HG03060 (cell line): ENCODE data around the gene WDR64.
"Not testable (repeated sequence)": the region's sequence is repeated elsewhere in the genome, so short reads cannot be mapped to it uniquely, and the experiment has no call there.

Source experiments
- ATAC-seq: cut with Tn5 transposase; IDR thresholded peaks from one replicate; pipeline ENCODE4 v1.9.1; 2021; ENCODE audit warnings: low read depth, moderate number of reproducible peaks; ENCODE audit not compliant: unreplicated experiment

WDR64 gene

DNA sequence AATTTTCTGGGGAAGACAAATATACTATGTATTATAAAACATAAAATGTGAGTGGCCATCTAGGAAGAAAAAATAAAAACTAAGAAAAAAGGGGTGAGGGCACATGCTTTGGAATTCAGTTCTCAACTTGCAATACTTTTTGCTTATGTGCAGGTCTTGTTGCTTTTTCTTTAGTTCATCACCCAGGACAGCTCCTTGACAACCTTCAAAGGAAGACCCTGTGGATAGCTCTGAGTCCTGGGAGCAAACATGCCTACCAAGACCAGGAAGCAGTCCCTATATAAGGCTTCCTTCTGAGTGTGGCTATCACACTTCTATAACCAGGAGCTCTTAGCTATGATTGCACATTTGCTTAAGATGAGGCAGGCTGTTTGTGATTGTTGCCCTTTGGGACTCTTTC, 78.0 kb downstream of the WDR64 start:
- no peak for ATAC-seq

DNA sequence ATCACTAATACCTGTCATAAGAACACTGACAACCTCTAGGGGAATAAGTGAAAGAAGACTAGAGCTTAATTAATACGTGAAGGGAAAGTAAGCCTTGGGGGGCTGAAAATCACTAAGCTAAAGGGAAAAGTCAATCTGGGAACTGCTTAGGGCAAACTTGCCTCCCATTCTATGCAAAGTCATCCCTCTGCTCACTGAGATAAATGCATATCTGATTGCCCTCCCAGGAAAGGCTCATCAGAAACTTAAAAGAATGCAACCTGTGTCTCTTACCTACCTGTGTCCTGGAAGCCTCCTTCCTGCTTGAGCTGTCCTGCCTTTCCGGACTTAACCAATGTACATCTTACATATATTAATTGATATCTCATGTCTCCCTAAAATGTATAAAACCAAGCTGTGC, 81.8 kb downstream of the WDR64 start:
- ATAC-seq = no peak

DNA sequence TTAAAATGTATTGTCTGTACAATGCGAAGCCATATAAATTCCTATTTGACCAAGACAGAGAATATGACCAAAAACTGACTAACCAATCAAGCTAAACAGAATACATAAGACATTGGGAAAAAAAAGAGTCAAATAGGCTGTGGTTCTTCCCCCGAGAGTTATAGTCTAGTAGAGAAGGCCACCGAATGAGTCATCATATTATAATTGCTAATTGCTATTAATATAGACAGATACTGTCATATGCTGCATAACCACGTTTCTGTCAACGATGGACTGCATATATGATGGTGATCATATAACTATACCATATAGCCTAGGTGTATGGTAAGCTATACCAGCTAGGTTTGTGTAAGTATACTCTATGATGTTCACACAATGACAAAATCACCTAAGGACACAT, 82.5 kb downstream of the WDR64 start:
- ATAC-seq = no peak

DNA sequence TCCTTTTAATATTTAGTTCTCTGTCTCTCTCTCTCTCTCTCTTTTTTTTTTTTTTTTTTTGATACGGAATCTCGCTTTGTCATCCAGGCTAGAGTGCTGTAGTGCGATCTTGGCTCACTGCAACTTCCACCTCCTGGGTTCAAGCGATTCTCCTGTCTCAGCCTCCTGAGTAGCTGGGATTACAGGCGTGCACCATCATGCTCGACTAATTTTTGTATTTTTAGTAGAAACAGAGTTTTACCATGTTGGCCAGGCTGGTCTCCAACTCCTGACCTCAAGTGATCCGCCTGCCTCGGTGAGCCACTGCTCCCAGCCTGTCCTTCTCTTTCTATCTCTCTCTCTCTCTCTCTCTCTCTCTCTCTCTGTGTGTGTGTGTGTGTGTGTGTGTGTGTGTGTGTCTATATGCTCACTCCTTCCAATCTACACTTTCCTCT, 83.4 kb downstream of the WDR64 start:
- ATAC-seq = not testable (repeated sequence)

DNA sequence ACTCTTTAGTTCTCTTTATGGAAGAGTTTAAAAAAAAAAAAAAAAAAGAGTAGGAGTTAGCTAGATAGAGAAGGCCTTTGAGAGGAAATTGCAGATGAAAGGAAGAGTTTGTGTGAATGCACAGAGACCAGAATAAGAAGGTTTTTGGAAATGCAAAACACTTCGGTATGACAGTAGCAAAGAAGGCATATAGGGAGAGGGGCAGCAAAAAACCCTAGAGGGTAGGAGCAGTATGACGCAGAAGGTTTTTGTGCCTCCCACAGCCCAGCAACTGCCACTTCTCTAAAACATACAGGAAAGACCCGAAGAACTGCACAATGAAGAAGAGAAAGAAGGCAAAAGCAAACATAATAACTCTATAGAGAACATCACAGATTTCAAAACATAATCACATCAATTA, 84.3 kb downstream of the WDR64 start:
- ATAC-seq = no peak

DNA sequence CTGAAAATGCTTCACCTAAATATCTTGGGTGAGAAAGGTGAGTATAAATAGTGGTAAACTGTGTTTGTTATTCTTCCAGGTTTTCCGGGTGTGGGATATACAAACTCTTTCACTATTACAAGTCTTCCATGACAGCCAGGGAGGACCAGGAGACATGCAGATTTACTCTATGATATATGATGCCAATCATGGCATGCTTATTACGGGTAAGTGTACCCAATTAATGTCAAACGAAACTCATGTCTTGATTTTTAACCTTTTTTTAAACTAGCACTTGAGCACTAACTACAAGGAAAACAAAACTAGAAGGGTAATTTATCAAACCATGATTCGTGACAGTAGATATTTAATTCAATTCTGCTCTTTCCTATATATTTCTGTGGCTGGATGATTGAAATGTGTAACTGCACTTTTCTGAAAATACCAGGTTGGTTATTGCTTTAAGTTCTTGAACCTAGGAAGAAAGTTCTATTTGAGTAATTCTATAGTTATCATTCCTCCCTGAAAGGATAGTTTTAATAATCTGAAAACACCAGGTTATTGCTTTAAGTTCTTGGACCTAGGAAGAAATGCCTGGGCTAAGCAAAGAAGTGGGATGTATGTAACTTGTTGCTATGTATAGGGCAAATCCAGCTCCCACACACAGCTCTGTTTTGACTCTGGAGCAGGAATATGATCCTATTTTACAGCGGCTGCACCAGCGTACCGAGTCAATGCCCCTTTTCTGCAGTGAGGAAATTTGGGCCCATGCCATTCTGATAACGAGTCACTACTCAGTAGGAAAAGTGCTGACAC, 86.4 kb downstream of the WDR64 start:
- ATAC-seq = no peak

DNA sequence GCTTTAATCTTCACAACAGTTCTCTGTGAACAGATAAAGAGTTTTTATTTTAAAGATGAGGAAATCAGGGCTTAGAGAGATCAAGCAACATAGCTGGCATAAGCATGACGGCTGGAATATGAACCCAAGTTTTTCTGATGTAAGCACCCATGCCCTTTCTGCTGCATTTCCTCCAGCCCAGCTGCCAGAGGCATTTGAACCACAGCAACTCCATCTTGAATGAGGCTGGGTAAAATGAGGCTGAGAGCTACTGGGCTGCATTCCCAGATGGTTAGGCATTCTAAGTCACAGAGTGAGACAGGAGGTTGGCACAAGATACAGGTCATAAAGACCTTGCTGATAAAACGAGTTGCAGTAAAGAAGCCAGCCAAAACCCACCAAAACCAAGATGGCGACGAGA, 90.0 kb downstream of the WDR64 start:
- ATAC-seq = no peak

DNA sequence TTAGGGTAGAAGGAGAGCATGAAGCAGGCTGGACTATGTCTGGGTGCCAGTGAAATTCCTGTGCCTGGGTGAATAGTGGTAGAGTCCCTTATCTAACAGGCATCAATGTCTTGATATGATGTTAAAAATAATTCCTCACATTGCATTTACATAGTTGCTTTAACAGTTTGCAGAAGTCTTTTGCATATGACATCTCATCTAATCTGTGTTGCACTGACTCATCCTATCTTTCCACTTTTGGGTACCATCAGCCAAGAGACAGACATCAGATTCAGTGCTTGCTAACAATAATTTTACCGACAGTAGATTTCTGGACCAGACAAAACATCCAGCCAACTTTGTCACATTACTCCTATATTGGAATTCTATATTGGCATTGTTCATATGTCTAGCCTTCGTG, 92.5 kb downstream of the WDR64 start:
- no peak for ATAC-seq

DNA sequence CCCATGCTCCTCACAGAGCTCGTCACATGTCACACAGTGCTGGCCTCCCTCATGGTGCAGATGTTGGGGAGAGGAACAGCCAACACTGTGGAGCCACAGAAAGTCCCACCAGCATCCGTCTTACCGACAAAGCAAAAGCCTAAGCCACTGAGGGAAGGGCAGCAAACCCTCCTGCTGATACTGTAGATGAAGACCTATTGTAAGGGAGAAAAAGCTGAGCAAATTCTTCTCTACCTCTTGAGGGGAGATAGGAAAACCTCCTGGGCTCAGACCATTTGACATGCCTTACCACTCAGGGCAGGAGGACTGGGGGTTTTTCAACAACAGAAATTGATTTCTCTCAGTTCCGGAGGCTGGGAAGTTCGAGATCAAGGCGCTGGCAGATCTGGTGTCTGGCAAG, 95.9 kb downstream of the WDR64 start:
- ATAC-seq = no peak

DNA sequence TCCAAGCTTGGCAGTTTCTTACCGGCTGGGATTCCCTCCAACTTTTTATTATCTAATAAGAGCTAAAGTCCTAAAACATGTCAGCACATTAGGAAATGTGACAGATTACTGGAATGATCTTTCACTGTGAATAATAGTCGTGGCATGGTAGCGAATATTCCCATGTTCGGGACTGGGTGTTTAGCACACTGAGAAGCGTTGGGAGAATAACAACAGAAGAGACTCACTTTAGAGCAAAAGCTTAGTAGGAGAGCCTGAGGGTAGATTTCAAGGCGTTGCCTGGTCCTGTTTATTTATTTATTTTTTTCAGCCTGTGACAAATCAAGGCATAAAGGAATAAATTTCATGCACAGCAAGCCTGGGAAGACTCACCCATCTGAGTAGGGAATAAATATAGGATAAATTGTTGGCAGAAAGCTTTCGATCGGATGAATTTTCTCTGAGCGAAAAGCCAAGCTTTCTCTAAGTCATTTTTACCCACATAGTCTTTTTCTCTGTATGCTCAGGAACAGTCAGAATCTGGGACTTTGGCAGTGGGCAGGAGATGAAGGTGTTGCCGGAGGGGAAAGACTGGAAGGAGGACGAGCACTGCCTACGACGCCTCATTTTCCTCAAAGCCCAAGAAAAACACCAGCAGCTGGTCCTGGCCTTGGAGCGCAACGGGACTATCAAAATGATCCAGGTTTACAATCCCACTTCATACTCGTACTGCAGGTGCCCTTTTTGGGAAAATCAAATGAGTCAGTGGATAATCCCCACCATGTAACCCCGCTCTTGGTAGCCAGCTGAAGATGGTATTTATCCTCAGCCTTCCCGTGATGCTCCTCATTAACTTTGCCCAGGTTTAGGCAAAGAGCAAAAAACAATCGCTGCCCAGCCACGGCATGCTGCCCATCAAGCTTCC, 97.2 kb downstream of the WDR64 start:
- ATAC-seq = no peak

DNA sequence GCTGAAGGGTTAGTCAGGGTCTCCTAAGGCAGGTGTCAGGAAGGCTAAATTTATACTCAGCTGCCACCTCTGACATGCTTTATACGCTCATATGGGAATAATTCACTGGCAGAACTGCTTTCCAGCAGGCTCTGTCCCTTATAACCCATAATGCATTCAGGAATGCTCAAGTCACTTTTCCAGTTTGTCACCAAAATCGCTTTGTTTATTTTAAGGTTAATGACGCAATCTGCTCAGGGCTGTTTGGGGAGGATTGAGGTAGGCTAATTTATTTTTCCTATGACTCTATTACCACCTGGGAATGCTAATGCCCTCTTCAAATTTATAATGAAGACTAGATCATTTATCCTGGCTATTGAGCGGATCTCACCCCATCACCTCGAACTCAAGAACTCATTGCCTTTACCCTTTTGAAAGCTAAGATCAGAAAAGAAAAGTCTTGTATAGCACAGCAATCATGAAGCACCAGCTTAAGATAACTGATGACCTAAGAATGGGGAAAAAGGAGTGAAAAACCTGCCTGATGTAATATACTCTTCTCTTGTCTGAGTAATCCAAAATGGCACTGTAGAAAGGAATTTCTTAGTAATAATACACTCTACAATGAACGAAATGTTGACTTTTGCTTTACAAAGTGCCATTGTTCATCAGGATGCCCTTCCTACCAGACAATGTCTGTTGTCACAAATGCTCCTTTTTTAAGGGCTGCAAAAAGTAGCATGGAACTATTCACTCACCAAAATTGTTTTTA, 98.0 kb downstream of the WDR64 start:
- ATAC-seq = no peak

DNA sequence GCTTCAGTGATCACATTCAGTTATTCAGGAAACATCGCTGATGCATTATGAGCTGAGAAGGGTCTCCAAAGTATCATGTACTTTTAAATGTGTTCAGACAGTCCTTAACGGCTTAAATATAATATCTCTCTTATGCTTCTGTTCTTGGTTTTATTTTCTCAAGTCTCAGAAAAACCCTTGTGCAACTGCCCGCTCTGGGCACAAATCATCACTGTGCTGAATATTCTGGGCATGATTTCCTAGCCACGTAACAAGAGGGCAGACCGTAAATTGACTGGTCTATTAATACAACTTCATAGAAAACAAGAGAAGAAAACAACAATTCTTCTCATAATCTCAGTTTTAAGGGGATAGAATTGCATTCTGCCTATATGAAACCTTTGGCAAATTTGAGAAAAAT, 99.4 kb downstream of the WDR64 start:
- ATAC-seq = no peak

DNA sequence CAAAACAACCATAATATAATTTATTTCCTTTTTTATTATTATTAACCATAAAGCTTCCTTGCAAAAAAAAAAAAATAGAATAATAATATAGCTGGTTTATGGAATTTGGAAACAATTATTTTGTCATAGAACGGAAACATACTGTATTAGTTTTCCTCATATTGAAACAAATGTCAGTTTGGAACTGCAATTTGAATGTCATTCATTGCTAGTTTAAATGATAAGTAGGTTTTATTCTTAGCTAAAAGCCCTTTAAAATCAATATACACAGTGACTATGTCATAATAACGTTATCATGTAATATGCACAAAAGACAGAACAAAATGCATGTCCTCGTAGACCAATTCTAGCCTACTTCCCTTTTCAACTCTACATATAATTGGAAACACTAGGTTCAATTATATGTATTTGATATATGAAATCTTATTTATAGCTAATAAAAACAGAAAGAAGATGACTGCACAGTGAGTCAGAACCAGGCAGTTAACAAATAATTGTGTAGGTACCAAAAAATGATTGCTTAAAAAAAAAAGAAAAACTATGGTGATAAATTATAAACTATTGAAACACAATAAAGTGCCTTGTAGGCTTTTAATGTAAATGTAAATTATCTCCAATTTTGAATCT, 110.7 kb downstream of the WDR64 start:
- no peak for ATAC-seq

DNA sequence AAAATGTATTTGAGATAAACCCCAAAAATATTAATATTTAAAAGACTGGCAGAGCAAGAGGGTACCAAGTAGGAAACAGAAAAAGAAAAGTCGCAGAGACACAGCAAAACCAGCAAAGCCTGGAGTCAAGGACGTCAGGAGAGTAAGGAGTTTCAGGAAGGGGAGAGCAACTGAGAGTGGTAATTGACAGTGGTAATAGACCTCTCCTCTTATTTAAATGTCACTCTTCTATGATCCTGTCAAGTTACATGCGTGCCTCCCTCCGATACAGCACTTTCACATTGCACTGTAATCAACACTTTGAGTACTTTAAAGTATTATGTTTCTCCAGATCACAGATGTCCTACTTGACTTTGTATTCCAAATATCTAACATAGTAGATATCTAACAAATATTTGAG, 113.3 kb downstream of the WDR64 start:
- no peak for ATAC-seq

DNA sequence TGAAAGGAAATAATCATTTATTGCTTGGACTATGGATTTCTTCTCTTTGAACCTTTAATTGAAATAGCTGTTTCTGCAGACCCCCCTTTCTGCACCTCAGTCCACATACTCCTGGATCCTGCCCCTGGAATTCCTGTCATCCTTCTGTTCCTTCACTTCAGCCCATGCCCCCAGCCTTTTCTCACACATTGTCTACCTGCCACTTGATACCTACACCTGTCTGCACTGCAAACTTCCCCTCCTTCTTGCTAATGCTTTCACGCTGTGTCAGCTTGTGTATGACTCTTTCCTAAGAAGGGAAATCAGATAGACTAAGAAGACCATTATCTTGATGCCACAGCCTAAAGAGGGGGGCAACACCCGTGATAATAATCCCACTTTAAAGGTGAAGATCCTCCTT, 115.7 kb downstream of the WDR64 start:
- ATAC-seq = no peak

DNA sequence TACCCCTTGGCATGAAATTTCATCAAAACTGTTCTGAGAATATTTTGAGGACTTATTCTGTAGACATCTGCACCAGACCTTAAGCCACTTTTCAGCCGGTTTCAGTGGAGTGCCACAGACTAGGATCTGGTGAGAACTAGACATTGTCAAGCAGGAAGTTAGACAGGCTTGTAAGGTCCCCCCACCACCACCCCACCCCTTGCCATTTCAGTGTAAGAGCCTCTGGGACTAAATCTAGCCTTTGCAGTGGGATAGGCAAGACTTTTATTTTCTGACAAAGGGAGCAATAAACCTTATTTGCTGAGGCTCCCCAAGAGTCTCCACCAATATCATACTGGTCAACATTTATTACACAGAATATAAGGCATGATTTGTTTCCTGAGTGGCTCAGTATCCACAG, 118.0 kb downstream of the WDR64 start:
- ATAC-seq = no peak

DNA sequence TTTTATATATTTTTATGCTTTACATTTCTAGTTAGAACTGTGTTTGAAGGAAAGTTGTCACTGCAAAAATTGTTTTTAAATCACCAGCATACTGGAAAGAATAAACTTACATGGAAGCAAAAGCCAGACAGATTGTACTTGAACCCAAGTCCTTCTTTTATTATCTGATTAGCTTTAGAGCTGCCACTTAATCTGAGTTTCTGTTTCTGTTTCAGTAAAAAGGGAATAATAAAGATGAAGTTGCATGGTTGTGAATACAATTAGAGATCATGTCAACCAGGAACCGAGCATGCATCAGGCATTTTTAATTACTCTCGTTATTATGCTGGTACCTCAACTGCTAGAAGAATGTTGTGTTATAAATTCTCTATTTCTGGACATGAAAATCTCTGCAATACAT, 119.0 kb downstream of the WDR64 start:
- ATAC-seq = no peak

DNA sequence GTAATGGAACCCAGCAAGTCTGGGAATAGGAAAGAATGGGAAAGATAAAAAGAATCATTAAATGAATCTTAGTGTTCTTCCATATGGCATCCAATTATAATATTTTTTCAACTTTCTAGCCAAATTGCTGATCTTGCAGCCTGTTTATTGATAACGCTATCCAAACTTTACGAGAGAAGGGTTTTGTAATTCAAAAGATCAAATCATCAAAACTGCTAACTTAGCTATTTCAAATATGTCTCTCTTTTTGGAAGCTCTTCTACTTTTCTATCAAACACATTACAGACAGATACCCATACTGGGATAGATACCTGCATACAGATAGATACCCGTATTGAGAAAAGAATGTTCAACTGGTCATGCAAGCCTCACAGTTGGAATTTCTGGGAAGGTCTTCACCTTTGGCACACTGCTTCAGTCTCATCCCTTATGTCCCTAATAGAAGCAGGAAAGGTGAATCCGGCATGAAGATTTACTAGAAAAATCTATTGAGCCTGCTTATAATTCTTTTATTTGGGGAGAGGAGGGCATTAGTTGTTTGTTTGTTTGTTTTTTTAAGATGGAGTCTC, 120.9 kb downstream of the WDR64 start:
- ATAC-seq = no peak

DNA sequence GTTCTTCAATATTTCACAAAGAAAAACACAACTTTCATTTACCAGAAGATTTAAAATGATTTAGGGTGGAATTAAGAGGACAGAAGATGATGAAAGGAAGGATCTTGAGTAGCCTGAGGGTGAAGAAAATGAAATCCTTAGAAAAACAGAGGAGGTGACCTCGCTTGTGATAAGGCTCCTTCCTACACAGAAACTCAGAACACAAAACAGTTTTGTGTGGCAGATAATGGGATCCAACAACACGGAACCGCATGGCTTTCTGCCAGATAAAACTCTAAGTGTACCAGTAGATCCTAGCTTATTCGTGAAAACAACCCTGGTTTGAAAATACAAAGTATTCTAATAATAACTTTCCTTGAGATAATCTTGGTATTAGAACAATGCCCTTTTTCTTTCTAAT, 121.9 kb downstream of the WDR64 start:
- no peak for ATAC-seq

DNA sequence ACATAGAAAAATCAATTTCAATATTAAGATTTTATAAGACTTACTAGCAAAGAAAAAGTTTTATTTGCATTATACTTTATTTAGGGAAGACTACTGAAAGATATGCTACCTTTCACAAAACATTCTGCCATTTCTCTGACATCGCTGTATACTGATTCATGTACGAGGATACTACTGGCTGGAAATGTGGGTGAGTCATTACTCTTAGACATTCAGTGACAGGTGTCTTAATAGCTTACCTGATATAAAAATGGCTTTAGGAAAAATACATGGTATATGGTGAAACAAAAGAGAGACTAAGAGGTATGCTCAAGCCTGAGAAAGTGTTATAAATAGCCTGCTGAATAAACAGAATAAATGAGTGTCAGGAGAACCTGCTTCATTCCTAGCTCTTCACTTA, 122.9 kb downstream of the WDR64 start:
- ATAC-seq = no peak
